Aorta (tissue), 5 donors: ENCODE data around the gene RBM38. TPM values are rescaled to one million over a fixed set of nuclear protein-coding genes. Genes with fewer than 3 reads are reported as not detected.
A peak's percentile ranks its signal among the peaks of the same experiment; 100 is the strongest.
"Not testable (repeated sequence)": the region's sequence is repeated elsewhere in the genome, so short reads cannot be mapped to it uniquely, and the experiment has no call there.

Experiments
- ATAC-seq: fragments of 200-7000 bp; cut with Tn5 transposase; one replicate; pipeline ENCODE4 v1.9.1; 2022; ENCODE audit warnings: moderate library complexity; ENCODE audit not compliant: low FRiP score
- DNase-seq, 2 donors: peaks; one replicate each; pipeline ENCODE4 v3.0.0-alpha.2; 2020
- H3K27ac ChIP-seq, 2 donors: one replicate each; pipeline ENCODE4 v1.5.1; 2013; ENCODE audit warnings: low read length in 2 of 2, mild to moderate bottlenecking in 2 of 2, moderate library complexity in 2 of 2, control low read depth in 1 of 2, inconsistent platforms in 1 of 2, low read depth in 1 of 2
- H3K27me3 ChIP-seq, 2 donors: one replicate each; pipeline ENCODE4 v1.6.1; 2013; ENCODE audit warnings: control low read depth in 1 of 2, low read length in 1 of 2, mild to moderate bottlenecking in 1 of 2, moderate library complexity in 1 of 2; ENCODE audit not compliant: insufficient read depth in 2 of 2, control insufficient read depth in 1 of 2
- H3K36me3 ChIP-seq, 2 donors: one replicate each; pipeline ENCODE4 v1.6.1; 2013; ENCODE audit warnings: control low read depth in 1 of 2, low read length in 1 of 2, mild to moderate bottlenecking in 1 of 2; ENCODE audit not compliant: insufficient read depth in 2 of 2, control insufficient read depth in 1 of 2
- H3K4me1 ChIP-seq, 2 donors: one replicate each; pipeline ENCODE4 v1.6.1; 2013; ENCODE audit warnings: low read length in 2 of 2, control low read depth in 1 of 2, mild to moderate bottlenecking in 1 of 2, moderate library complexity in 1 of 2; ENCODE audit not compliant: insufficient read depth in 2 of 2, control insufficient read depth in 1 of 2
- H3K4me3 ChIP-seq, 2 donors: one replicate each; pipeline ENCODE4 v1.5.1; 2013; ENCODE audit warnings: low read length in 2 of 2, control low read depth in 1 of 2, mild to moderate bottlenecking in 1 of 2
- H3K9me3 ChIP-seq: one replicate; pipeline ENCODE4 v1.6.1; 2013; ENCODE audit warnings: mild to moderate bottlenecking, low read length; ENCODE audit not compliant: control insufficient read depth
- WGBS, 2 donors: extraction: QIAGEN DNeasy Blood & Tissue Kit; methylation state at CpG; one replicate each; pipeline ENCODE4 v1.1.7; 2013; 5-methylcytosine and 5-hydroxymethylcytosine counted together
- intact Hi-C, 2 donors: fragments of 100-400 bp; cut with DNase I; formaldehyde crosslinking; loops; one replicate each; pipeline versions ENCODE4 v1.14.2 to v1.15.0; 2022
- polyA plus RNA-seq, 2 donors: library from polyadenylated mRNA; stranded (reverse); fragments of 200-250 nt; gene quantifications; one replicate each; pipeline ENCODE4 v1.2.3, GENCODE V29; 2013
- total RNA-seq, 2 donors: library from RNA; stranded (reverse); fragmentation: NEBNext Ultra II Directional; extraction: Animal tissue kit (Norgen Biotek cat#: 25700); gene quantifications; one replicate each; pipeline ENCODE4 v1.2.1, GENCODE V29; 2021
- donor health status: healthy with polysubstance abuse.
- donor health status: Bipolar disorder and iron deficiency.
- donor health status: DM: no; HTN: no; CAD: no.
- donor health status: DM: no; HTN: no; CAD: no.
- donor health status: DM: yes; HTN: yes; CAD: no.

The RBM38 gene
- total and polyA plus RNA-seq, 4 donors = 7.3 to 20.7 (median 17.0) TPM

- Histone ChIP-seq H3K9me3 (no peaks in the 10 kb centered on the region), H3K4me3 (no peak overlapping the region), H3K27ac (no peak overlapping the region), H3K27me3 (no peaks in the 10 kb centered on the region), H3K4me1 (no peaks in the 10 kb centered on the region), H3K36me3 (no peaks in the 10 kb centered on the region)
- 94% methylated on average over 11 of the region's 11 CpGs for WGBS, 2 donors
- intact Hi-C loops = no loop called here
- DNase-seq = no peak
- no peak for ATAC-seq
Measured at GRCh38 chr20:57415771-57416170, 24.6 kb downstream of the RBM38 start.

- Histone ChIP-seq H3K36me3 (no peaks in the 10 kb centered on the region), H3K4me1 (no peaks in the 10 kb centered on the region), H3K27me3 (no peaks in the 10 kb centered on the region), H3K4me3 (no peak overlapping the region), H3K9me3 (no peaks in the 10 kb centered on the region), H3K27ac (no peak overlapping the region)
- no peak for ATAC-seq
- WGBS, 2 donors = 95 to 97% methylated on average over 15 of the region's 15 CpGs
- intact Hi-C loops = no loop called here
- no peak for DNase-seq
Measured at GRCh38 chr20:57416296-57417022, 25.3 kb downstream of the RBM38 start.

GRCh38 chr20:57417051-57417689, 26.0 kb downstream of the RBM38 start:
- Histone ChIP-seq H3K4me1 (no peaks in the 10 kb centered on the region), H3K27me3 (no peaks in the 10 kb centered on the region), H3K9me3 (no peaks in the 10 kb centered on the region), H3K4me3 (no peak overlapping the region), H3K36me3 (no peaks in the 10 kb centered on the region), H3K27ac (no peak overlapping the region)
- 70 to 79% methylated on average over 6 of the region's 6 CpGs for WGBS, 2 donors
- ATAC-seq (no peak), DNase-seq (no peak)
- intact Hi-C loops = no loop called here

GRCh38 chr20:57417830-57418780, 26.9 kb downstream of the RBM38 start:
- no peak overlapping the region for H3K4me3 ChIP-seq
- no peaks in the 10 kb centered on the region for H3K36me3 ChIP-seq
- no peaks in the 10 kb centered on the region for H3K27me3 ChIP-seq
- WGBS, 2 donors = 45 to 52% methylated on average over 17 of the region's 17 CpGs
- no peak overlapping the region for H3K27ac ChIP-seq
- H3K4me1 ChIP-seq = no peaks in the 10 kb centered on the region
- H3K9me3 ChIP-seq = no peaks in the 10 kb centered on the region
- intact Hi-C loops = no loop called here
- no peak for ATAC-seq
- no peak for DNase-seq

GRCh38 chr20:57419479-57419878, 28.3 kb downstream of the RBM38 start:
- WGBS, 2 donors = 94 to 98% methylated on average over 3 of the region's 4 CpGs
- H3K36me3 ChIP-seq, H3K27me3 ChIP-seq, H3K27ac ChIP-seq, intact Hi-C loops, H3K4me1 ChIP-seq, DNase-seq, ATAC-seq, H3K4me3 ChIP-seq, H3K9me3 ChIP-seq: not testable (repeated sequence)

- Histone ChIP-seq H3K9me3 (no peaks in the 10 kb centered on the region), H3K4me3 (no peak overlapping the region), H3K36me3 (no peaks in the 10 kb centered on the region), H3K27ac (no peak overlapping the region), H3K27me3 (no peaks in the 10 kb centered on the region), H3K4me1 (no peaks in the 10 kb centered on the region)
- intact Hi-C loops = no loop called here
- WGBS, 2 donors = 86% methylated on average over 20 of the region's 20 CpGs
- no peak for ATAC-seq
- peak in 1 of 2 donors; percentile 44 for DNase-seq
Measured at GRCh38 chr20:57420571-57421252, 29.5 kb downstream of the RBM38 start.

GRCh38 chr20:57421253-57422220, 30.3 kb downstream of the RBM38 start:
- no peaks in the 10 kb centered on the region for H3K27me3 ChIP-seq
- H3K4me1 ChIP-seq = no peaks in the 10 kb centered on the region
- DNase-seq (no peak), ATAC-seq (no peak)
- no peaks in the 10 kb centered on the region for H3K9me3 ChIP-seq
- H3K36me3 ChIP-seq = no peaks in the 10 kb centered on the region
- intact Hi-C loops = no loop called here
- no peak overlapping the region for H3K27ac ChIP-seq
- no peak overlapping the region for H3K4me3 ChIP-seq
- 91 to 93% methylated on average over 26 of the region's 26 CpGs for WGBS, 2 donors
